Subcutaneous adipose tissue (tissue), 4 donors: ENCODE data around the gene SLC45A1. TPM values are rescaled to one million over a fixed set of nuclear protein-coding genes. Genes with fewer than 3 reads are reported as not detected.

Source experiments
- CTCF ChIP-seq: fragments of 450-650 bp; IDR thresholded peaks from one replicate; pipeline ENCODE4 v1.5.1; 2016; ENCODE audit warnings: low read depth, mild to moderate bottlenecking, control low read depth, antibody characterized with exemption, moderate library complexity
- total RNA-seq, 4 donors: library from RNA; depleted of rRNA; stranded (reverse); fragments of >200 nt; gene quantifications; one replicate each; pipeline ENCODE4 v1.1.0, GENCODE V29; 2016

Gene SLC45A1
- total RNA-seq, 4 donors from 2014 or later = 0.65 to 3.2 (median 1.3) TPM

- TF ChIP-seq CTCF = no peak
Measured at GRCh38 chr1:8312235-8313218, 5.4 kb upstream of the SLC45A1 start.

- no peak for TF ChIP-seq CTCF
Measured at GRCh38 chr1:8313231-8313630, 4.7 kb upstream of the SLC45A1 start.

GRCh38 chr1:8314346-8315280 is 3.3 kb upstream of the SLC45A1 start:
- TF ChIP-seq CTCF = no peak

- no peak for TF ChIP-seq CTCF
Measured at GRCh38 chr1:8315573-8316475, 2.1 kb upstream of the SLC45A1 start.

GRCh38 chr1:8318436-8318835 is 522 bp downstream of the SLC45A1 start:
- no peak for TF ChIP-seq CTCF

GRCh38 chr1:8321612-8322011 is 3.7 kb downstream of the SLC45A1 start:
- TF ChIP-seq CTCF = no peak
